Thoracic aorta (tissue), 2 donors: ENCODE results near the gene CBX1. TPM values are rescaled to one million over a fixed set of nuclear protein-coding genes. Genes with fewer than 3 reads are reported as not detected.

Source experiments
- ATAC-seq: fragments of 150-250 bp; one replicate; pipeline ENCODE4 v1.8.0; 2017; ENCODE audit warnings: low read depth; ENCODE audit not compliant: insufficient number of reproducible peaks, low FRiP score
- DNase-seq: peaks from one replicate; pipeline ENCODE4 v3.0.0-alpha.2; 2020; ENCODE audit warnings: low spot score
- H3K27ac ChIP-seq, 2 donors: fragments of 200-600 bp; sonication (generic); 1 replicate in 1 of 2; 2 replicates in 1 of 2; pipeline ENCODE4 v1.5.1; 2016; ENCODE audit warnings: mild to moderate bottlenecking in 2 of 2, moderate library complexity in 2 of 2
- H3K27me3 ChIP-seq: fragments of 200-600 bp; sonication (generic); replicated peaks from 2 replicates; pipeline ENCODE4 v1.6.0; 2016; ENCODE audit warnings: mild to moderate bottlenecking; ENCODE audit not compliant: insufficient read depth
- H3K36me3 ChIP-seq: fragments of 200-600 bp; sonication (generic); one replicate; pipeline ENCODE4 v1.5.1; 2016
- H3K4me1 ChIP-seq, 2 donors: fragments of 200-600 bp; sonication (generic); 1 replicate in 1 of 2; 2 replicates in 1 of 2; pipeline versions ENCODE4 v1.5.1 to v1.6.0; 2016; ENCODE audit warnings: low read depth in 2 of 2, mild to moderate bottlenecking in 1 of 2; ENCODE audit not compliant: control insufficient read depth in 1 of 2
- H3K4me3 ChIP-seq: fragments of 200-600 bp; sonication (generic); 2 replicates; pipeline ENCODE4 v1.5.1; 2016; ENCODE audit warnings: mild to moderate bottlenecking
- H3K9me3 ChIP-seq: fragments of 200-600 bp; sonication (generic); 2 replicates; pipeline ENCODE4 v1.5.1; 2016
- CTCF ChIP-seq: fragments of 200-600 bp; sonication (generic); IDR thresholded peaks from one replicate; pipeline ENCODE4 v1.5.1; 2019; ENCODE audit warnings: antibody characterized with exemption
- total RNA-seq, 2 donors: library from RNA; depleted of rRNA; stranded (reverse); fragments of >200 nt; gene quantifications; one replicate each; pipeline versions ENCODE4 v1.1.0 to v1.2.3, GENCODE V29; 2016

CBX1 gene
- total RNA-seq, 2 donors from 2014 or later, result 35.7 to 36.1 TPM

- Histone ChIP-seq H3K27me3 (no peaks in the 10 kb centered on the region), H3K4me1 (peaks cover 50 to 67% of the 10 kb centered on the region in 2 donors), H3K9me3 (no peaks in the 10 kb centered on the region), H3K36me3 (peaks cover 37% of the 10 kb centered on the region), H3K27ac (peak overlapping the region; percentile 93 to 95), H3K4me3 (peak overlapping the region; percentile 88)
- TF ChIP-seq CTCF, result no peak
- no peak for ATAC-seq
- no peak for DNase-seq
Observed at GRCh38 chr17:48054238-48055185, 46.8 kb downstream of the CBX1 start.

DNA sequence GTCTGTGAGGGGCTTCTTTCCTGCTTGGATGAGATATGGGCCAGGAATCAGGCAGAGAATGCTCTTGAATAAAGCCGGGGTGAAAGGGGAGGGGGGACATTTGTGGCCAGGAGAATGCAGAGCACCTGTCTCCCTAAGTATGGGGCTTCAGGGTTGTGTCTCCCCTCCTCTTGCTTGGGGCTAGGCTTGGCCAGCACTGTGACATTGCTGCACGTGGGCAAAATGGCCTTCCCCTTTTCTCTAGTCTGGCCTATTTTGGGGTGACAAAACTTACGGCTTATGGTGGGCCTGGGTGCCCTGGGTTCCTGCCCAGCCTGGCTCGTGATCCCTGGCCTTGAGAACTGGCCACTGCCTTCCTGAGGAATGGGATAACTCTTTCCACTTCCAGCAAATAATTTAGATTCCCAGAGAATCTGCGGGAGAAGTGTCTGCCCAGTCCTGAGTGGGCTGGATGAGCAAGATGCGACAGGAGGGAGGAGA, 47.5 kb downstream of the CBX1 start:
- DNase-seq, result no peak
- no peak for ATAC-seq
- Histone ChIP-seq H3K36me3 (peaks cover 30% of the 10 kb centered on the region), H3K4me3 (peak overlapping the region; percentile 88), H3K27me3 (no peaks in the 10 kb centered on the region), H3K27ac (peak overlapping the region; percentile 93 to 95), H3K4me1 (peaks cover 53 to 68% of the 10 kb centered on the region in 2 donors), H3K9me3 (no peaks in the 10 kb centered on the region)
- no peak for TF ChIP-seq CTCF

DNA sequence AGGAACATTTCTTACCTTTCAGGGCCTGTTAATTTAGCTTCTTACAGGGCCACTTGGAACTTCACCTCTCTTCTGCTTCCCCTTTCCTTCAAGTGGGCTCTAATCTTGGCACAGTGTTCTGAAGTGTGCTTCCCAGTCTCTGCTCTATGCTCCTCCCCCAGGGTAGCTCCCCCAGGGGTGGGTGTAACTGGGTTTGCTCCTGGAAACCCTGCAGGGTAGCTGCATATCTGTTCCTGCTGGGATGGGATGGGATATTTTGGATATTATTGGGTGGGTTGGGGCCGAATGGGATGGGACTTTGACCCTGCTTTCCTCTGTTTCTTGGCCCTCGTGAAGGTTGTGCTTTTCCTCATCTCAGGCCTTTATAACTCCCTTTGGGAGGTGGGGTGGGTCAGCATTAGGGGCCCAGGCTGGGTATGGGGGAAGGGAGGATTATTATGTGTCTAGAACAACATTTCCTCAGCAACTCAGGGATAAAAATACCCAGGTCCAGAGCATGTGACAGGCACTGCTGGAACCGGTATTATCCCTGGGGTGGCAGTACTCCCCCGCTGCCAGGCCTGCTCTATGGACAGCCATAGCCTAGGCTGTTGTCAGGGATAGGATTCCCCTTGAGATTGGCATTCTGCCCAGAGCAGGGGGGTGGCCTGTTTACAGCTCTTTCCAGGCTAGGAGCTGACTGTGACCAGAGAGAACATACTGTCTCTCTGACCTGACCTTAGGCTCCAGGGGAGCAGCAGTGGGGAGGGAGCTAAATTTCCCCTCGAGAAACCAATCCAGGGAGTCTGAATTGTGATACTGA, 48.1 kb downstream of the CBX1 start:
- ATAC-seq (no peak), DNase-seq (peak; percentile 20)
- Histone ChIP-seq H3K36me3 (peaks cover 23% of the 10 kb centered on the region), H3K27me3 (no peaks in the 10 kb centered on the region), H3K4me1 (peaks cover 53 to 68% of the 10 kb centered on the region in 2 donors), H3K4me3 (peak overlapping the region; percentile 88), H3K27ac (peak overlapping the region; percentile 93 to 95), H3K9me3 (no peaks in the 10 kb centered on the region)
- no peak for TF ChIP-seq CTCF

GRCh38 chr17:48051706-48052486, 49.4 kb downstream of the CBX1 start:
- Histone ChIP-seq H3K4me1 (peaks cover 56 to 72% of the 10 kb centered on the region in 2 donors), H3K27ac (peak overlapping the region; percentile 93 to 95), H3K4me3 (peak overlapping the region; percentile 88), H3K9me3 (no peaks in the 10 kb centered on the region), H3K27me3 (no peaks in the 10 kb centered on the region), H3K36me3 (peaks cover 11% of the 10 kb centered on the region)
- DNase-seq (peak; percentile 36), ATAC-seq (no peak)
- TF ChIP-seq CTCF, result no peak
